Thymus (tissue), 11 donors: ENCODE data around the gene ARVCF. TPM values are rescaled to one million over a fixed set of nuclear protein-coding genes. Genes with fewer than 3 reads are reported as not detected.

ENCODE experiments used
- DNase-seq, 9 donors: peaks; one replicate each; pipeline ENCODE4 v3.0.0-alpha.2; 2013; ENCODE audit warnings: low spot score in 9 of 9, low read depth in 6 of 9, missing footprints in 1 of 9
- H3K27ac ChIP-seq, 2 donors: one replicate each; pipeline ENCODE4 v1.5.1; 2013; ENCODE audit warnings: control low read depth in 1 of 2, low read depth in 1 of 2, low read length in 1 of 2, mild to moderate bottlenecking in 1 of 2, moderate library complexity in 1 of 2
- H3K27me3 ChIP-seq, 2 donors: one replicate each; pipeline ENCODE4 v1.5.1; 2013; ENCODE audit warnings: low read length in 1 of 2; ENCODE audit not compliant: control insufficient read depth in 2 of 2, insufficient read depth in 1 of 2
- H3K36me3 ChIP-seq, 2 donors: one replicate each; pipeline ENCODE4 v1.5.1; 2013; ENCODE audit warnings: low read length in 1 of 2, mild to moderate bottlenecking in 1 of 2, moderate library complexity in 1 of 2; ENCODE audit not compliant: control insufficient read depth in 2 of 2, insufficient read depth in 2 of 2
- H3K4me1 ChIP-seq, 2 donors: one replicate each; pipeline ENCODE4 v1.5.1; 2013; ENCODE audit warnings: low read length in 2 of 2; ENCODE audit not compliant: control insufficient read depth in 2 of 2, insufficient read depth in 2 of 2
- H3K4me3 ChIP-seq, 2 donors: one replicate each; pipeline ENCODE4 v1.5.1; 2013; ENCODE audit warnings: low read length in 2 of 2, control low read depth in 1 of 2, mild to moderate bottlenecking in 1 of 2
- H3K9me3 ChIP-seq, 2 donors: one replicate each; pipeline ENCODE4 v1.5.1; 2013; ENCODE audit warnings: low read length in 1 of 2, mild to moderate bottlenecking in 1 of 2; ENCODE audit not compliant: control insufficient read depth in 2 of 2, insufficient read depth in 1 of 2
- WGBS: extraction: QIAGEN DNeasy Blood & Tissue Kit; methylation state at CpG from one replicate; pipeline ENCODE4 v1.1.7; 2013; 5-methylcytosine and 5-hydroxymethylcytosine counted together
- polyA plus RNA-seq: library from polyadenylated mRNA; stranded (reverse); fragments of 200-250 nt; gene quantifications from one replicate; pipeline ENCODE4 v1.2.3, GENCODE V29; 2013
- total RNA-seq: library from RNA; stranded (reverse); fragments of 120-200 nt; gene quantifications from one replicate; pipeline ENCODE4 v1.2.4, GENCODE V29; 2013
- donor health status: healthy.

ARVCF gene
- total and polyA plus RNA-seq, 2 donors: 2.1 to 8.2 TPM

DNA sequence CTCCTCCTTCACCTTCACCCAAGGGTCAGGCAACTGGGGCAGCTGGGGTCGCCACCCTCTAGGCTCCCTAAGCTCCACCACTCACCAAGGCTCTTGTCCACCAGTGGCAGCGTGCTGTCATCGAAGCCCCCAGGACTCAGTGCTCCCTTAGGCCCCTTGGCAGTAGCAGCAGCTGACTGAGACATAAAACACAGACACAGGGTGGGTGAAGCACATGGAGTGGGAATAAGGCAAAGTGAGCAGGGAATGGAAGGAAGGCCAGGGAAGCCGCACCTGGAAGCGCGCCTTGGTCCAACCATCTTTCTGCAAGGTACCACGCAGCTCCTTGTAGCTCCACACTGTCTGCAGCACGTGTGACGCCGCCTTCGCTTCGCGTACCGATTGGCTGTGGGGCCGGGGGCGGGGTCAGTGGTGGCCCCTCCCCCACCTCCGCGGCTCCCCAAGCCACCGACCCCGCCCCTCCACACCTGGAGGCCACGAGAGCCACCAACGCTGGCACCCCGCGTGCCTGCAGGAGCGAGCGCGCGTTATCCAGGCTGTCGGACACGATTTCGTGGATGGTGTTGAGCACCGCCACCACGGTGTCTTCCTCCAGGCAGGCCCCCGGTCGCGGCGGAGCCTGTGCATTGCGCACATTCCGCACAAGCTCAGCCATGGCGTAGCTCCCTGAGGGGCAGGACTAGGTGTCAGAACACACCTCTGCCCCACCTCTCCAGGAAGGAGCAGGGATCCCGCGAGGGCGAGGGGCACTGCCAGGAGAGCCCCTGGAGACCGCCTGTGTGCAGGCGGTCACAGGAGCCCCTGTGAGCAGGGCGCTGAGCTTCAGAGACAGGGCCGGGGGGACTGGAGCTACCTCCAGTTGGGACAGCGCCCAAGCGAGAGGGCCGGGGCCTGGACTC is 43.7 kb downstream of the ARVCF start:
- peaks cover 6 to 29% of the 10 kb centered on the region in 2 donors for H3K4me1 ChIP-seq
- H3K4me3 ChIP-seq: no peak overlapping the region
- H3K27ac ChIP-seq: no peak overlapping the region
- H3K9me3 ChIP-seq: peaks cover 0 to 2% of the 10 kb centered on the region in 2 donors
- no peaks in the 10 kb centered on the region for H3K27me3 ChIP-seq
- peaks cover 22 to 24% of the 10 kb centered on the region in 2 donors for H3K36me3 ChIP-seq
- DNase-seq: no peak
- WGBS: 96% methylated on average over 50 of the region's 50 CpGs

DNA sequence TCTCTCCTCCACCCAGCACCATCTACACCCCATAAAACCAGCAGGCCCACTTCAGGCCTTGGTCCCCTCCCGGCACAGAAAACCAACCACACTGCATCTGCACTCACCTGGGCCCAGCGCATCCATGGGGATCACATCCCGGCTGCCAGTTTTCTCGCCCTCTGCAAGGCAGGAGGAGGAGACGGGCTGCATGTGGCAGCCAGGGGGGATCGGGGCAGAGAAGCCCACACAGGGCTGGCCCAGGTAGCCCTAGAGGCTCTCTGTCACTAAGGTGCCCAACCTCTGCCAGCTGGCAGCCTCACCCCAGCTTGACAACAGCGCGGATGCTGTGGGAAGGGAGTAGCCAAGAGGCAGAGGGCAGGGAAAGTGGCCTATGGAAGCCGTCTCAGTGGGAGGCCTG is 44.4 kb downstream of the ARVCF start:
- Histone ChIP-seq H3K4me3 (no peak overlapping the region), H3K4me1 (peaks cover 6 to 29% of the 10 kb centered on the region in 2 donors), H3K27me3 (no peaks in the 10 kb centered on the region), H3K27ac (no peak overlapping the region), H3K9me3 (peaks cover 0 to 2% of the 10 kb centered on the region in 2 donors), H3K36me3 (peaks cover 28 to 30% of the 10 kb centered on the region in 2 donors)
- DNase-seq: no peak
- 98% methylated on average over 9 of the region's 9 CpGs for WGBS

DNA sequence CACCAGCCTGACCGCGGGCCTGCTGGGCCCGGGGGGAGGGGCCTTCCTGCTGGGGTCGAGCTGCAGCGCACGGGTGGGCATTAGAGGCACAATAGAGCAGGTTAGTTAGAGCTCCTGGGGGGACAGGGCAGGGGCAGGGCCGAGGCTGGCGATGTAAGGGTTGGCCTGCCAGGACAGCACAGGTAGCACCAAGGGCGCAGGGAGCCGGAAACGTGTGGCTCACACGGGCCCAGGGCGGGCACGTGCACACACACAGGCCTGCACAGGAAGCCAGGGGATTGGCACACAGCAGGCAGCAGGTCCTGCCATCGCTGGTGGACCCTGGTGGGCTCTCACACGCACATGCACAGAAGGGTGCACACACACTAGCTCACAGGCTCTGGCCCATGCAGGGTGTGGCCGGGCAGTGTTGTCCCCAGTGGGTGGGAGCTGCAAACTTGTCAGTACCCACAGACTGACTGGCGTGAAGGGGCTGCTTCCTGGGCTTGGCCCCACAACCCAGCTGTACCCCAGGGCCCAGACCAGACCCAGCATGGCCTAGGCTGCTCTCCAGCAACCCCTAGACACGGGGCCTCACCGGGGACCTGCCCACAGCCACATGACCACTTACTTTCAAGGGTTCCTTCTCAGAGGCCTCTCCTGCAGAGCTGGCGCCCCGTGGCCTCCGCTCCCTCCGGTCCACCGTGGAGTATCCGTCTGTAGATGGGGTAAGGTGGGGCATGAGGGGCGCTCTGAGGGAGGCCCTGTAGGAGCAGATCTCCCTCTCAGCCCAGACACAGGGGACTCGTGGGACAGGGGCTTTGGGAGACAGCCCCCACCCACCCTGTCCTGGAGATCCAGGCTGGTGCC is 45.1 kb downstream of the ARVCF start:
- Histone ChIP-seq H3K4me1 (peaks cover 6 to 29% of the 10 kb centered on the region in 2 donors), H3K36me3 (peaks cover 33 to 35% of the 10 kb centered on the region in 2 donors), H3K27ac (no peak overlapping the region), H3K9me3 (peaks cover 0 to 2% of the 10 kb centered on the region in 2 donors), H3K27me3 (no peaks in the 10 kb centered on the region), H3K4me3 (no peak overlapping the region)
- DNase-seq: no peak
- 65% methylated on average over 28 of the region's 28 CpGs for WGBS

DNA sequence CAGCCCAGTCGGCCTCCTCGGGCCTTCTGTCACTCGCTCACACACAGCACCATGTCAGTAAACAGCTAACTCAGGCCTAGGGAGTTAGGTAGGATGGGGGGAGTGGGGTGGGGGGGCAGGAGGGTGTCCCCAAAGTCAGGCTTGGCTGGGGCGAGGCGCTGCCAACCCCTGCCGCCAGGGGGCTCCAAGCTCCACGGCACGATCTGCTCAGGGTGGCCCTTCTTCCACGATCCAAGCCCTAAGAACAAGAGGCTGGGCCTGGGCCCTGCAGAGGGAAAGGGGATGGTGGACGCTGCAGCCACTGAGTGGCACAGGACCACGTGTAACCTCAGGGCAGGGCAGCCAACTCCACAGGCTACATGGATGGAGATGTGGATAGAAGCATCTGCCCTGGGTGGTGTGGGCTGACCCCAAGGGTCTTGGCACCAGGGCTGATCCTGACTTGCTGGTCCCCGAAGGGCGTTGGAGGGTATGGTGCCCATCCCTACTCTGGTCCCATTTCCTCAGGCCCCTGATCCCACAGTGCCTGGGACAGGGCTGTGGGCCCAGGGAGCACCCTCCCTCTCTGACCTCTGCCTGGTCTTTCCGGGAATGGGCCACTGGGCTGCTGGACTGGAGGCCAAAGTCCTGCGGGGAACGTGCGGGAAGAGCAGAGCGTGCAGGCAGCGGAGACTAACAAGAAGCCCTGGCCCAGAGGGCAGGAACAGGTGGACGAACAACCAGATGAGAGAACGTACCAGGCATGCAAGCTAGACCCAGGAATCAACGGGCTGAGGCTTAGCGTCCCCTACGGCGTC is 45.9 kb downstream of the ARVCF start:
- Histone ChIP-seq H3K27ac (no peak overlapping the region), H3K27me3 (no peaks in the 10 kb centered on the region), H3K9me3 (peaks cover 0 to 2% of the 10 kb centered on the region in 2 donors), H3K36me3 (peaks cover 33 to 37% of the 10 kb centered on the region in 2 donors), H3K4me1 (peaks cover 6 to 27% of the 10 kb centered on the region in 2 donors), H3K4me3 (no peak overlapping the region)
- WGBS: 69% methylated on average over 25 of the region's 25 CpGs
- DNase-seq: peak in 5 of 9 donors; percentile 57 to 76 (median 62)

DNA sequence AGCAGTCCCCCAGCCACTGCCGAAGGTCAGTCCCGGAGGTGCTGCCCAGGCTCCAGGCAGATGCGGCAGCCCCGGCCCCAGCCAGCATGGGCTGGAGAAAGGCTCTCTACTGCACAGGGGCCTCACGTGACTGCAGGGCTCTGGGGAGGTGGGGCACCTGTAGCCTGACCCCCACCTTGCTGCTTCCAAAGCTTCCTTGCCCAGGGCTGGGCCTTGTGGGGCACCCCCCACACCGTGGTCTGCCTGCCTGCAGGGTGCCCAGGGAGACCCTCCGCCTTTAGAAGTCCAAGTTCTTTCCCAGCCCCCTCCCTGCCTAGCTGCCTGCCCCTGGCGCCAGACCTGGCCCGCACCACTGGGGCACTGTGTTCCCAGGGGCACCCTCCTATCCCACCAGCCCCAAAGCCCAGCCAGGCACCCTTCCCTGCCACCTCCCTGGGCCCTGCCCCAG is 46.6 kb downstream of the ARVCF start:
- Histone ChIP-seq H3K9me3 (peaks cover 0 to 2% of the 10 kb centered on the region in 2 donors), H3K27ac (no peak overlapping the region), H3K4me3 (no peak overlapping the region), H3K27me3 (no peaks in the 10 kb centered on the region), H3K36me3 (peaks cover 37 to 39% of the 10 kb centered on the region in 2 donors), H3K4me1 (peaks cover 5 to 20% of the 10 kb centered on the region in 2 donors)
- no peak for DNase-seq
- WGBS: 86% methylated on average over 9 of the region's 9 CpGs

DNA sequence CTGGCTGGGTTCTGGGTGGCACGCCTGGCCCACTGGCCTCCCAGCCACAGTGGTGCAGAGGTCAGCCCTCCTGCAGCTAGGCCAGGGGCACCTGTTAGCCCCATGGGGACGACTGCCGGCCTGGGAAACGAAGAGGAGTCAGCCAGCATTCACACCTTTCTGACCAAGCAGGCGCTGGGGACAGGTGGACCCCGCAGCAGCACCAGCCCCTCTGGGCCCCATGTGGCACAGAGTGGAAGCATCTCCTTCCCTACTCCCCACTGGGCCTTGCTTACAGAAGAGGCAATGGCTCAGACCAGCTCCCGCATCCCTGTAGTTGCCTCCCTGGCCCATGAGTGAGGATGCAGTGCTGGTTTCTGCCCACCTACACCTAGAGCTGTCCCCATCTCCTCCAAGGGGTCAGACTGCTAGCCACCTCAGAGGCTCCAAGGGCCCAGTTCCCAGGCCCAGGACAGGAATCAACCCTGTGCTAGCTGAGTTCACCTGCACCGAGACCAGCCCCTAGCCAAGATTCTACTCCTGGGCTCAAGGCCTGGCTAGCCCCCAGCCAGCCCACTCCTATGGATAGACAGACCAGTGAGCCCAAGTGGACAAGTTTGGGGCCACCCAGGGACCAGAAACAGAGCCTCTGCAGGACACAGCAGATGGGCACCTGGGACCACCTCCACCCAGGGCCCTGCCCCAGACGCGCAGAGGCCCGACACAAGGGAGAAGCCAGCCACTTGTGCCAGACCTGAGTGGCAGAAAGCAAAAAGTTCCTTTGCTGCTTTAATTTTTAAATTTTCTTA is 47.3 kb downstream of the ARVCF start:
- Histone ChIP-seq H3K9me3 (peaks cover 0 to 2% of the 10 kb centered on the region in 2 donors), H3K27ac (no peak overlapping the region), H3K4me3 (no peak overlapping the region), H3K36me3 (peaks cover 44 to 46% of the 10 kb centered on the region in 2 donors), H3K27me3 (no peaks in the 10 kb centered on the region), H3K4me1 (peaks cover 0 to 13% of the 10 kb centered on the region in 2 donors)
- 93% methylated on average over 11 of the region's 11 CpGs for whole genome bisulfite sequencing
- DNase-seq: no peak

DNA sequence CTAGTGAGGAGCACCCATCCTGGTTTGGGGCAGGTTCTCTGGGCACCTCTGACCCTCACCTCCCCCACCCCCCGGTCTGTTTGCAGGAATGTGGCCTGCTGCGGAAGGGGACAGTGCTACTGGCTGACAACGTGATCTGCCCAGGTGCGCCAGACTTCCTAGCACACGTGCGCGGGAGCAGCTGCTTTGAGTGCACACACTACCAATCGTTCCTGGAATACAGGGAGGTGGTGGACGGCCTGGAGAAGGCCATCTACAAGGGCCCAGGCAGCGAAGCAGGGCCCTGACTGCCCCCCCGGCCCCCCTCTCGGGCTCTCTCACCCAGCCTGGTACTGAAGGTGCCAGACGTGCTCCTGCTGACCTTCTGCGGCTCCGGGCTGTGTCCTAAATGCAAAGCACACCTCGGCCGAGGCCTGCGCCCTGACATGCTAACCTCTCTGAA is 48.2 kb downstream of the ARVCF start:
- 95% methylated on average over 18 of the region's 18 CpGs for WGBS
- DNase-seq: no peak
- Histone ChIP-seq H3K4me1 (peaks cover 0 to 5% of the 10 kb centered on the region in 2 donors), H3K27me3 (no peaks in the 10 kb centered on the region), H3K9me3 (peaks cover under 1 to 2% of the 10 kb centered on the region in 2 donors), H3K27ac (no peak overlapping the region), H3K4me3 (no peak overlapping the region), H3K36me3 (peaks cover 53 to 54% of the 10 kb centered on the region in 2 donors)
